CD4-positive, alpha-beta T cell treated with Interleukin-17A for 1 hour (primary cell): Measurements from ENCODE around the gene CRYBB1.
A peak's percentile ranks its signal among the peaks of the same experiment; 100 is the strongest.

Experiments
- DNase-seq: peaks from one replicate; pipeline ENCODE4 v3.0.0-alpha.2; 2020

CRYBB1 gene

DNA sequence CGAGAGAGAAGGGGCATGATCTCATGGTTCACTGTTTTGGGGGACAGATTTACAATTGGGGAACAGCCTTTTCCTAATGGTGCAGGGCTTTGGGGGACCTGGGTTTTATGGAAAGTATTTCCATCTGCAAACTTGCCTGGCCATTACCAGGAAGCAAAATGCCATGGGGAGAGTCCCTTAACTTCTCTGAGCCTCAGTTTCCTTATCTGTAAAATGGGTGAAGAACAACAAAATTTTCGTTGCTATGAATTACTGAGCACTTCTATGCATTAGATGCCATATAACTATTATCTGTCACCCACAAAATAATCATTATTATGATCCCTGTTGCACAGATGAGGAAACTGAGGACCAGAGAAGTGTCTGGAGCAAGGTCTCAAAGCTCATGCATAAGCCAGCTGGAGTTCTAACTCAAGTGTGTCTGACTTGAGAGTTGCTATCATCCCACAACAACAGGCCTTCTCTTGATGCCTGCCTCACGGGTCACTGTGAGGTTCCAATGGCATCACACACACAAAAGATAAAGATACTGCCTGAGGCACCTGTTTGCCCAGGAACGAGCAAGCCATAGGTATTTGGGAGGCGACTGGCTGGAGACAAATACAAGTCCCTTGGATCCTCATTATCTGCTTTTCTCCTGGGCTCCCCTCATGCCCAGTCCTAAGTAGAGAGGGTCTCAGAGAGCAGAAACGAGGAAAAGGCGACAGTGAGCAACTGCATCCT is 43.7 kb downstream of the CRYBB1 start:
- DNase-seq = no peak

DNA sequence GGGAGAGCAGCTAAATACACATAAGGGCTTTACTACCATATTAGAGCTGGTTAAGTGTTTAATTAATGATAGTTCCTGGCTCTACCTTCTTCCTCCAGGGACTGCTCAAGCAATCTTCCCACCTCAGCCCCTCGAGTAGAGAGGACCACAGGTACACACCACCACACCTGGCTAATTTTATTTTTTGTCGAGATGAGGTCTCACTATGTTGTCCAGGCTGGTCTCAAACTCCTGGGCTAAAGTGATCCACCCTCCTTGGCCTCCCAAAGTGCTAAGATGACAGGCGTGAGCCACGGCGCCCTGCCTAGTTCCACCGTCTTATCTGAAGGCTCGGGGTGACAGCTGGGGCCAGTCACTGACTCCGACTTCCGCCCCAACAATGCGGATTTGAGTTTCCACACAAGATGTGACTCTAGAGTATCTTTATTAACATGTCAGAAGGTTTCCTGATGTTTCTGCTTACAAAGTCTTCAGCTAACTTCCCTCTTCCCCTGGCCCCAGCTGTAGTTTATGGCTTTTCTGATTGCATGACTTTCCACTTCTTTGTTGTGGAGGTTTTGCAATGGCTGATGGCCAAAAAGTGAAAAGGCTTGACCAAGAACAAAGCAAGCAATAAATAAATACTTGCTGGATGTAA is 44.7 kb downstream of the CRYBB1 start:
- peak; percentile 16 for DNase-seq

DNA sequence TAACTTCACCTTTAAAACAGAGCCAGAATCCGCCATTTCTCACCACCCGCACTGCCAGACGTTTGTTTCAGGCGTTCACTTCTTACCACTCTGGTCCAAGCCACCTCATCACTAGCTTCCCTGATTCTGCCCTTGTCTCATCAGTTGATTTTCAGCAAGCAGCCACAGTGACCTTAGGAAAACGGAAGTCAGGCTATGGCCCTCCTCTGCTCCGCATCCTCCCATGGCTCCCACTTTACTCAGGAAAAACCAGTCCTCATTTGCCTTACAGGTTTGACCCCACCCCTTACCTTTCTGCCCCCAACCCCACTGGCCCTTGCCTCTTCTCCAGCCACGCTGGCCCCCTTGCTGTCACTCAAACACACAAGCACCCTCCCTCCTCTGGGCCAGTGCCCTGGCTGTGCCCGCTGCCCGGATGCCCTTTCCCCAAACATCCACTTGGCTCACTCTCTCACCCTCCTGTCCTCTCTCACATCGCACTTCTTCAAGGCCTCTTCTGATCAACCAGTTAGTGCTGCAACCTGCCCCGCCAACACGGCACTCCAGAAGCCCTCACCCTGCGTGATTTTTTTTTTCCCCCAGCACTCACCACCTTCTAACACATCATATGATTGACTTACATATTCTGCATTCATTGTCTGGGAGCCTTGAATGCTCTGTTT is 46.8 kb downstream of the CRYBB1 start:
- DNase-seq = no peak

DNA sequence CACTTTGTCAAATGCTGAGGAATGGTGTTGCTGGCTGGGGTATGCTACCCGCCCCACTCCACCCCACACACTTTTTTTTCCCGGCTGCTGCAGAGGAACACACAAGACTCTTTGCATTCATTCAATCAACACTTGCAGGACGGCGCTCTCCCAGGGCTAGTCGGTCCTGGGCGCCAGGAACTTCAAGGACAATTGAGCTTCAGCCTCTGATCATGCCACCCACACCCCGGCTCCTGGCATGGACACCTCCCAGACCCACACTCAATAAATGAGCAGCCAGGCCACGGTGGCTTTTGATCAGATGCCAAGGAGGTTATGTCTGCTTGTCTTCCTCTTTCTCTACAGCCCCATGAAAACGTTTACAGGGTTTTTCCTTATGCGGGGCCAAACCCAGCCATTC is 47.7 kb downstream of the CRYBB1 start:
- no peak for DNase-seq

DNA sequence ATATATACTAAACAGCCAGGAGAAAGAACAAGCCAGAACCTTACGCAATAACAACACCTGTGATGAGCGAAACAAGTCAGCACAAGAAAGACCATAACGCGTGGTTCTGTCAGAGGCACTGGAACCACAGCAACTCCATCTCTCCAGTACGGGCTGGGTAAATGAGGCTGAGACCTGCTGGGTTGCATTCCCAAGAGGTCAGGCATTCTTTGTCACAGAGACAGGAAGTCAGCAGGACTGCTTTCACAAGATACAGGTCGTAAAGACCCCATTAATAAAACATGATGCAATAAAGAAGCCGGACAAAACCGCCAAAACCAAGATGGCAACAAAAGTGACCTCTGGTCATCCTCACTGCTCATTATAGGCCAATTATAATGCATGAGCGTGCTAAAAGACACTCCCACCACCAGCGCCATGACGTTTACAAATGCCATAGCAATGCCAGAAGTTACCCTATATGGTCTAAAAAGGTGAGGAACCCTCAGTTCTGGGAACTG is 49.6 kb downstream of the CRYBB1 start:
- no peak for DNase-seq

DNA sequence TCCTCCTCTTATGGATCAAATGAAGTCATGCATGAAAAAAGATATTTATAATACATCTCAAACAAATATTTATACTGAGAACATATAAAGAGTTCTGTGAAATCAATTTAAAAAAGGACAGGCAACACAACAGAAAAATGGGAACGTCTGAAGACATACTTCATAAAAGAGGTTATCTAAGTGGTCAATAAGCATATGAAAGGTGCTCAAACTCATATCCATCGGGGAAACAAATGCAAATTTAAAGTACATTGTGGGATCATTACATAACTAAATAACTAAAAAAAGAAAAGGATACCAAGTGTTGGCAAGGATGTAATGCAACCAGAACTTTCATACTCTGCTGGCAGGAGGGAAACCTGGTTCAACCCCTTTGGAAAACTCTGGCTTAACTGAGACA is 50.2 kb downstream of the CRYBB1 start:
- no peak for DNase-seq

DNA sequence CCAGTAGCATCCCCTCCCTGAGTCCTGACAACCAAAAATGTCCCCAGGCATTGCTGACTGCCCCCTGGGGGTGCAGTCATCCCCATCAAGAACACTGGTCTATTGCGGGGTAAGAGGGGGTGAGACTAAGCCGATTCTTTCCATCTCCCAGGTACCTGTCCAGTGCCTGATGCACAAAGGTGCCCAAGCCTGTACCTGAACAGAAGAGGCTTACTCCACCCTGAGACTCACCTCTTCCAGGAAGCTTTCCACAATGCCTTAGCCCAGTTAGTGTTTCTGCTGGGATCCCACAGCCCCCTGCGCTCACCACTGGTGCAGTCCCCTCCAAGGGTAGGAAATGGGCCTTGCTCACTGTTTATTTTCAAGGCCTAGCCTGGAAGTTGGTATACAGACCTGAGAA is 50.8 kb downstream of the CRYBB1 start:
- DNase-seq = no peak

DNA sequence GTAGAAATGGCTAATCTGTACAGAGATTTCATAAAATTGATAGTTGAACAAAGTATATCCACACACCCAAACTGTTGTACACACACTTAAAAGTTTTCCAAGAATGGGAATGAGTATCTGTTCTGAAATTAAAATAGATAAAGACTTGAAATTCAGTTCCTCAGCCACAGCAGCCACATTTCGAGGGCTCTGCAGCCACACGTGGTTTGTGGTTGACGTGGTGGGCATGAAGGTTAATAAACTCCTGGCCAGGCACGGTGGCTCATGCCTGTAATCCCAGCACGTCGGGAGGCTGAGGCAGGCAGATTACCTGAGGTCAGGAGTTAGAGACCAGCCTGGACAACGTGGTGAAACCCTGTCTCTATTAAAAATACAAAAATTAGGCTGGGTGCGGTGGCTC is 51.9 kb downstream of the CRYBB1 start:
- DNase-seq = peak; percentile 16

DNA sequence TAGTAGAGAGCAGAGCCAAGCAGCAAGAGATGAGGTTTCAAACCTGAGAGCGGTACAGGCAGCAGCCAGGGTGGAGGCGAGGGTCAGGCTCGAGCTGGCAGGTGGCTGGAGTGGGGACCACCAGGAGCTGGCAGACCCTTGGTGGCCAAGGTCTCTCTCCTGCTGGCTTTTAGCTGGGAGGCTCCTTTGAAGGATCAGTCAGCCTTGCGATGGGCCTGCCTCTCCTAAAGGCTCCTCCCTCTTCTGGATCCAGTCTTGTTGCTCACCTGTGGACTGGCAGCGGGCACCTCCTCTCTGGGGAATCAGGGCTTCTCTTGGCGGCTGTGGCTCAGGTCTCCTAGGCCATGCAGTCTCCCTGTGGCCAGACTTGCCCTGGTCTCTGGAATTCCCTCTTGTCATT is 52.6 kb downstream of the CRYBB1 start:
- no peak for DNase-seq

DNA sequence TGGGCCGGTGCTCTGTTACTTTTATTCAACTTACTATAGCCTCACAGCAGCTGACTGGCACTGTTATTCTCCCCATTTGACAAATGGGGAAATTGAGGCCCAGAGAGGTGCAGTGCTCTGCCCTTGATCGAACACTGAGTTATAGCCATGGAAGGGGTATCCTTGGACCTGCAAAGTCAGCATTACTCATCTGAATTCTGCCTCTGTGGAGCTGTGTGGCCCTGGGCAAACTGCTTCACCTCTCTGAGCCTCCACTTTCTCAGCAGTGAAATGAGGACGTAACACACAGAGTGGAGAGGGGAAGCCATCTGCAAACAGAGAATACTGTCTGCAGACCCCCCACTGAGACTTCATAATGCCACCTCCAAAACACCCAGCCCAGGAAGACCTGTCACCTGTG is 53.2 kb downstream of the CRYBB1 start:
- DNase-seq = no peak

DNA sequence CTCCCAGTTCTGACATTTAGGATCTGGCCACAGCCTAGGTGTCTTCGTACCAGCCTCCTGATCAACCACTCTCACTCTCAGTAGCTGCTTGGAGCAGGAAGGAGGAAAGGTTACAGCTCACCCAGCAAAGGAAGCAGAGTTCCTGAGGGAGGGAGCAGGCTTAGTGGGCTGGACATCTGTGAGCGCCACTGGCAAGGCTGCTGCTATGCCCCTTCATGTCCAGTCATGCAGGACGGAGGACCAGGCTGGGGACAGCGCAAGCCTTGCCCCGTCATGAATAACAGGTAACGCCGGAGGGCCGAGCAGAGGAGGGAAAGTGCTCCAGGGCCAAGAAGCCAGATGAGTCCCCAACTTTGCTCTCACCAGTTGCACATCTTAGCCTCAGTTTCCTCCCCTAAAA is 53.6 kb downstream of the CRYBB1 start:
- no peak for DNase-seq

DNA sequence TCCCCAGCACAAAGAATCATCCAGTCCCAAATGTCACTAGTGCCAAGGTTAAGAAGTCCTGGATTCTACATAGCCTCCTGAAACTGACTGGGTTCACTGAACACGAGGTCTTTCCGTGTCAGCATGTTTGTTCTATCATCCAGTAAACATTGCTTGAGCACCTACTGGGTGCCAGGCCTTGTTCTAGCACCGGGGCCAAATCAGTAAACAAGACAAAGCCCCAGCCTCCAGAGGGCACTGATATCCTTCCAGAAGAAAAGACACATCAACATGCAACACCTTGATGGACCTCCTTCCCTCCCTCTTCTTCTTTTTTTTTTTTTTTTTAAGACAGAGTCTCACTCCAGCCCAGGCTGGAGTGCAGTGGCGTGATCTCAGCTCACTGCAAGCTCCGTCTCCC is 54.8 kb downstream of the CRYBB1 start:
- peak; percentile 40 for DNase-seq

DNA sequence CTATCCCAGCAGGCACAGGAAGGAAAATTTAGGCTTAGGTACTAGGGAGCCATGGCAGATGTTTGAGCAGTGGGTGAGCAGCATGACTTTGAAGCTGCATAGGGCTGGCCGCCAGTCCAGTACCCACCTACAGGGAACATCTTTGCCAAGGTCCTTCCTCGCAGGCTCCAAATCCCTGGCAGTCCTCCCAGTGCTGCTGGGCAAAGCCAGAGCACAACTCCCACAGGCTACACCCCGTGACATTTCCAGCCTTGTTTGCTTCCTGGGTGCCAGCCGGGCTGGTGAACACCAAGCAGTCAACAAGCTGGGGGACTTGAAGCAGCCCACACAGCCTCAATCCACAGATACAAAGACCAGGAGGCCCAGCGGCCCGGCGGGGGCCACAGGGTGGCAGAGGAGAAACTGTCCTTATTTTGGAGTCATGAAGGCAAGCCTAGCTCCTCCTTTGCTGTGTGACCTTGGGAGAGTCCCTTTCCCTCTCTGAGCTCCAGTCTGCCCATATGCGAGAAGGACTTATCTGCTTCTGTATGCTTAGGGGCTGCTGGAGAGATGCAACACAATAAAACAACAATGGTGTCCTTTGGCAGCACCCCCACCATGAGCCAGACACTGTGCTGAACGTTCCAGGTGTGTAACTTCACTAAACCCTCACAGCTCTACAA is 55.9 kb downstream of the CRYBB1 start:
- no peak for DNase-seq

DNA sequence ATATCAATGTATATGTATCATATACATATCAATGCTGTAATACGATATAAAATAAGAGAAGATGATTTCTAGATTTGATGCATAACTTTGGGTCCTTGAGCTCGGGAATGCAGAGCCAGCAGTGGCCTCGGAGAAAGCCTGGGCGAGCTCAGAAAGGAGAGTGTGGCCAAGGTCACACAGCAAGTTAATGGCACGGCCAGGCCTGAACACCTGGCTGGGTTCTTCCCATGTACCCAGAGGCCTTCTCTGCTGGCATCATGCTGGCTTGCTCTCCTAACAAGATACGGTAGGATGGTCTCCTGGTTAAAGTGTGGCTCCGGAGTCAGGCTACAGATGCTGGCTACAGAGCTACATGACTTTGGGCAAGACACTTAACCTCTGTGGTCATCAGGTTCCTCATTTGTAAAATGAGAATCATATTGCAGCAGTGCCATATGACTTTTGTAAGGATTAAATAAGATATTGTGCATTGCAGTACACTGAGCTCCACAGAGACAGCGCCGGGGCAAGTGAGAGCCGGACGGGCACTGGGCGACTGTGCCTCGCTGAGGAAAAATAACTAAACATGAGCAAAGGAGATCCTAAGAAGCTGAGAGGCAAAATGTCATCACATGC is 57.8 kb downstream of the CRYBB1 start:
- no peak for DNase-seq

DNA sequence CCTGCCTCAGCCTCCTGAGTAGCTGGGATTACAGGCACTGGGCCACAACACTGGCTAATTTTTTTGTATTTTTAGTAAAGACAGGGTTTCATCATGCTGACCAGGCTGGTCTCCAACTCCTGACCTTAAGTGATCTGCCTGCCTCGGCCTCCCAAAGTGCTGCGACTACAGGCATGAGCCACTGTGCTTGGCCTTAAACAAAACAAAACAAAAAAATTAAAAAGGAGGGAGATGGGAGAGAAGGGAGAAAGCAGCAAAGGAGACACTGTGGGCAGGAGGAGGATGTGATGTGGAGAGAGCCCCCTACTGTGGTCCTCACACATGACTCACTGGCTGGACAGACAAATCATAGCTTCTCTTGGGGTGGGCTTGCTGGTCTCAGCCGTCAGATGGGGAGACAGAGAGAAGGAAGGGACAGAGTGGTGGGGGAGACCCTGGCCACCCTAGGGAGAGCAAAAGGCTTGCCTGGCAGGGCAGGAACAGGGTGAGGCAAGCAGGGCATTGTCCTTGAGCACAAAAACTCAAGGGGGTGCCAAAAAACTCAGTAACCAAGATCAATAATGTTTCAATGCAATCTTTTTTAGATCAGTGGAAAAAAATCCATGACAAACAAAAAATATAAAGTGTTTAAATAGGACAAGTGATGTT is 59.5 kb downstream of the CRYBB1 start:
- DNase-seq = no peak

DNA sequence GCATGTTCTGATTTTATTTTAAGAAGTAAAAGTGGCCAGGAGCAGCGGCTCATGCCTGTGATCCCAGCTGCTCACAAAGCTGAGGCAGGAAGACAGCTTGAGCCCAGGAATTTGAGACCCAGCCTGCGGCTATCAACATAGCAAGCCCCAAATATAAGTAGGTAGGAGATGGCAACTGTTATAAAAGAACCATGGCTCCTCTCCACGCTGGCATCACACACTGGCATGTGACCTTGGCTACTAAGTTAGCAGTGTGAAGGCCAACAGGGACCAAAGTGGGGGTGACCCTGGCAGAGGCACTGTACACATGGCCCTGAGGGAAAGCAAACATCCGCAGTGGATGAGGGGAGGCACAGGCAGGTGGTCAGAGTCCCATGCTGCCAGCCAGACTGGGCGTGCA is 60.9 kb downstream of the CRYBB1 start:
- no peak for DNase-seq

DNA sequence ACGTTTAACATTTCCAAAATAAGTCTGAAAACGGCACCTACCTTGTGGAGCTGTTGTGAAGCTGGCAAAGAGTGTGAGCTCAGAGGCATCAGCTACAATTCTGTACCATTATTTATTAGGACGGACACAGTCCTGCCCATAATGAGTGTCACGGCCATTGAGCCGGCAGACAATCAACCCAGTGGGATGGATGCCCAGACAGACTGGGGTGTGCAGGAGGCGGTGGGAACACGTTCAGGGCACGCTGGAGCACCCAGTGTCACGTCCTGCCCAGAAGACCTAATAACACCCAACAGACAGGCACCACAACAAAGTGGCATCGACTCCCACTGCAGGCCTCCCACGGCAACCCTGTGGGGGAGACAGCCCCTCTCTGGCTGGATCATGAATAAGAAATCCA is 62.3 kb downstream of the CRYBB1 start:
- no peak for DNase-seq

DNA sequence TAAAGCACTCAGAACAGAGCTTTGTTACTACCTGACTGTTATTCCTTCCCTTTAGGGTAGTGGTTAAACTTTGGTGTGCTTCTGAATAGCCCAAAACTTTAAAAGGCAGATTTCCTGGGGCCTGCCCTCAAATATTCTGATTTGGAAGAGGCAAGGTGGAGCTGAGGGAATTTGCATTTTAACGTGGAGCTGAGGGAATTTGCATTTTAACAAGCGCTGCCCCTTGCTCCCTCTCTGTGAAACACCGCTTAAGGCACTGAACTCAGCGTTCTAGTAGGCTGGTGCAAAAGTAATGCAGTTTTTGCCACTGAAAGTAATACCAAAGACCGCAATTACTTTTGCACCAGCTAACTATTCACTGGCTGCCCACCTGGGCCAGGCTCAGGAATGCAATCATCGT is 62.9 kb downstream of the CRYBB1 start:
- DNase-seq = no peak

DNA sequence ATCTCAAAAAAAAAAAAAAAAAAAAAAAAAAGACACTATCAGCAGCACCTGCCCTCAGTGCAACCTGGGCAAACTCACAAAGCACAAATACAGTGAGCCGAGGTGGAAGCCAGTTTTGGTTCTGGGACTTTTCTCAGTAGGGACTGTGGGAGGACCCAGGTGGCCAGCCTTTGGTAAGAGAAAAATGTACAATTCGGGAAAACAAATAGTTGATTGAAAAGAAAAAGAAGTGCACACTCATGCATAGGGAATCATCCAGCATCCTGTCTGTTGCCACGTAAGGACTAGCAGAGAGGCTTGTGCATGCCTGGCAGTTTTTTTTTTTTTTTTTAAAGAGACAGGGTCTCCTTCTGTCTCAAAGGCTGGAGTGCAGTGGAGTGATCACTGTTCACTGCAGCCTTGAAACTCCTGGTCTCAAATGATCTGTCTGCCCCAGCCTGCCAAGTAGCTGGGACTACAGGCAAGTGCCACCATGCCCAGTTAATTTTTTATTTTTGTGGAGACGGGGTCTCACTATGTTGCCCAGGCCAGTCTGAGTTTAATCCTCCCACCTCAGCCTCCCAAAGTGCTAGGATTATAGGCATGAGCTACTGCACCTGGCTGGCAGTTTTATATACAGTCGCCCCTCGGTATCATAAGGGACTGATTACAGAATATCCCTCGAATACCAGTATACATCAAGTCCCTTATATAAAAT is 64.6 kb downstream of the CRYBB1 start:
- DNase-seq = no peak

DNA sequence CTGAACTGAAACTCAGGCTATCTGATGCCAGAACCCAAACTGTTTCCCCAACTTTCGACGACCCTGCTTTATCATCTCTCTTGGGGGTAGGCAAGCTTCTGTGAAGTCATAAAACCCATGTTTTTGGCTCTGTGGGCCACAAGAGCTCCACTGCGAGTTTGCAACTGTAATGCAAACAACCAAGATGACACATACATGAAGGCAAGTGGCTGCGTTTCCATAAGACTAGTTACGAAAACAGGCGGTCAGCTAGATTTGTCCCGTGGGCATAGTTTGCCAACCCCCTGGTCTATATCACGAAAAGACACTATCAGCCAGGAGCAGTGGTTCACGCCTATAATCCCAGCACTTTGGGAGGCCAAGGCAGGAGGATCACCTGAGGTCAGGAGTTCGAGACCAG is 65.4 kb downstream of the CRYBB1 start:
- DNase-seq = no peak

DNA sequence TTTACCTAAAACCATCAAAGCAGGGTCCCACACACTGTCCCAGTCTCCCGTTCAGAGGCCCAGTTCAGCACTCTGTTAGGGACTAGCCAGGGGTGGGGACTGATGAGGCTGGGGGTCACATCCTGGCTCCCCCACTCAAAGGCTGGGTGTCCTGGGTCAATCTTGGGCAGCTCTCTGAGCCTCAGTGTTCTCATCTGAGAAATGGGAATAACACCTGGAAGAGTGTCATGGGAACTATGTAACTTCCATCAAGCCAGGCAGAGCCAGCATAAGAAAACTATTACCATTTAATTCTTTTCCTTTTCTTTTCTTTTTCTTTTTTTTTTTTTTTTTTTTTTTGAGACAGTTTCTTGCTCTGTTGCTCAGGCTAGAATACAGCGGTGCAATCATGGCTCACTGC is 66.3 kb downstream of the CRYBB1 start:
- no peak for DNase-seq

DNA sequence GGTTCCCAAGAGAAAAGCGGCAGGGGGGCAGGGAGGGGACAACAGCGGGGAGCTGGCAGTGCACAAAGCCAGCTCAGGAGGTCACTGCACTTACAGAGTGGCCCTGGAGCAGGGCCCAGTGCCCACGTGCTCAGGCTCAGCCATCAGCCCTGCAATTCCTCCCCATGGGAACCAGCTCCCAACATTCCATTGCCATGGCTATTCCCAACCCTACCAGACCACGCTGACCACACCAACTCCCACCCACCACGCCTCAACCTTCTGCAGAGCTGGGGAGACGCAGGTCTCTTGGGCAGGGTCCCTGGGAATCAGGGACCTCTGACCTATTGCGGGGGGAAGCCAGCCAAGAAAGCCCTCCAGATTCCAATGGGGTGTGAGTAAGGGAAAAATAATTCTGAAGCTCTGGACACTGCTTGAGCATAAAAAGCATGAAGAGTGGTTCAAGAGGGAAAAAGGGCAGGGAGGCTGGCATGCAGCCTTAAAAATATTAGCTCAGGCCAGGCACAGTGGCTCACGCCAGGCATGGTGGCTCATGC is 67.3 kb downstream of the CRYBB1 start:
- DNase-seq = no peak
